D721Med (cell line): ENCODE data around the gene ADCY4.

Source experiments
- DNase-seq: peaks from one replicate; pipeline ENCODE4 v3.0.0; 2011; ENCODE audit warnings: low spot score; ENCODE audit not compliant: insufficient read length
- FAIRE-seq: peaks from 2 replicates; lab custom pipeline; 2011; peaks lifted over from hg19 to GRCh38; lab: Jason Lieb, UNC
- CTCF ChIP-seq: IDR thresholded peaks from 2 replicates; pipeline ENCODE4 v1.5.1; 2012; ENCODE audit warnings: mild to moderate bottlenecking, control low read depth; ENCODE audit not compliant: insufficient read depth; ENCODE audit errors: missing control alignments

The ADCY4 gene

GRCh38 chr14:24366413-24366720, 31.5 kb upstream of the ADCY4 start:
- DNase-seq: no peak
- no peak for TF ChIP-seq CTCF
- no peak for FAIRE-seq

GRCh38 chr14:24365600-24366412, 30.9 kb upstream of the ADCY4 start:
- no peak for DNase-seq
- no peak for FAIRE-seq

GRCh38 chr14:24364841-24365240, 30.0 kb upstream of the ADCY4 start:
- no peak for FAIRE-seq
- DNase-seq: no peak
- no peak for TF ChIP-seq CTCF

More at GRCh38 chr14:24365600-24366412, 30.9 kb upstream of the ADCY4 start:
- peak; percentile 67 for TF ChIP-seq CTCF

- no peak for FAIRE-seq
- no peak for DNase-seq
- no peak for TF ChIP-seq CTCF
Measured at GRCh38 chr14:24363401-24363800, 28.5 kb upstream of the ADCY4 start.

- FAIRE-seq (no peak), DNase-seq (no peak)
- no peak for TF ChIP-seq CTCF
Measured at GRCh38 chr14:24362241-24362960, 27.5 kb upstream of the ADCY4 start.

- DNase-seq (no peak), FAIRE-seq (no peak)
- no peak for TF ChIP-seq CTCF
Measured at GRCh38 chr14:24361326-24361725, 26.5 kb upstream of the ADCY4 start.

GRCh38 chr14:24360281-24360680, 25.4 kb upstream of the ADCY4 start:
- no peak for FAIRE-seq
- no peak for TF ChIP-seq CTCF
- no peak for DNase-seq
